B cell (primary cell): ENCODE data around the gene CDC42SE2. TPM values are rescaled to one million over a fixed set of nuclear protein-coding genes. Genes with fewer than 3 reads are reported as not detected.

Source experiments
- ATAC-seq: fragments of 200-7000 bp; cut with Tn5 transposase; one replicate; pipeline ENCODE4 v1.10.0; 2021; ENCODE audit warnings: low read depth, mild to moderate bottlenecking, moderate number of reproducible peaks, moderate library complexity
- CTCF ChIA-PET: fragments of 350-600 bp; sonication (Branson Sonifier 250); formaldehyde crosslinking; loops from one replicate; lab custom pipeline; 2021; ENCODE audit warnings: antibody characterized with exemption, inconsistent platforms; lab: Charles Lee
- POLR2A ChIA-PET: fragments of 350-600 bp; sonication (Branson Sonifier 250); formaldehyde crosslinking; loops from one replicate; lab custom pipeline; 2021; ENCODE audit warnings: antibody characterized with exemption; lab: Charles Lee
- DNase-seq: peaks from one replicate; pipeline ENCODE4 v3.0.0; 2013
- H2AFZ ChIP-seq: 2 replicates; pipeline ENCODE4 v1.6.1; 2012; ENCODE audit warnings: mild to moderate bottlenecking, low read depth, low read length; ENCODE audit not compliant: insufficient read depth, poor library complexity, severe bottlenecking
- H3K27ac ChIP-seq, 2 donors: 1 replicate in 1 of 2; 2 replicates in 1 of 2; pipeline ENCODE4 v1.5.1; 2012 to 2013; ENCODE audit warnings: low read length in 2 of 2, mild to moderate bottlenecking in 2 of 2, moderate library complexity in 1 of 2
- H3K27me3 ChIP-seq, 4 experiments: fragments of 200-600 bp in 1 of 4; sonication (generic) in 1 of 4; replicated peaks in 1 of 4; 1 replicate in 2 of 4; 2 replicates in 2 of 4; pipeline versions ENCODE4 v1.6.1 to v1.7.0; 2013 to 2016; ENCODE audit warnings: low read length in 3 of 4, mild to moderate bottlenecking in 2 of 4, mixed read lengths in 1 of 4, moderate library complexity in 1 of 4; ENCODE audit not compliant: insufficient read depth in 4 of 4, control insufficient read depth in 3 of 4; ENCODE audit errors: control extremely low read depth in 1 of 4
- H3K36me3 ChIP-seq, 2 experiments: replicated peaks in 1 of 2; 1 replicate in 1 of 2; 2 replicates in 1 of 2; pipeline versions ENCODE4 v1.6.1 to v1.7.1; 2013; ENCODE audit warnings: low read length in 1 of 2; ENCODE audit not compliant: insufficient read depth in 2 of 2, control insufficient read depth in 1 of 2; ENCODE audit errors: control extremely low read depth in 1 of 2, extremely low read depth in 1 of 2
- H3K4me1 ChIP-seq, 2 donors: fragments of 200-600 bp in 1 of 2; sonication (generic) in 1 of 2; 1 replicate in 1 of 2; 2 replicates in 1 of 2; pipeline versions ENCODE4 v1.5.1 to v1.6.1; 2013 to 2017; ENCODE audit warnings: low read length in 2 of 2; ENCODE audit not compliant: control insufficient read depth in 2 of 2, insufficient read depth in 2 of 2
- H3K4me2 ChIP-seq: replicated peaks from 2 replicates; pipeline ENCODE3; 2012; ENCODE audit warnings: mild to moderate bottlenecking, low read depth, low read length; ENCODE audit not compliant: poor library complexity, severe bottlenecking
- H3K4me3 ChIP-seq, 5 experiments: fragments of 200-600 bp in 1 of 5; sonication (generic) in 1 of 5; 1 replicate in 3 of 5; 2 replicates in 2 of 5; pipeline versions ENCODE4 v1.5.1 to v1.7.0; 2011 to 2016; ENCODE audit warnings: low read length in 4 of 5, mild to moderate bottlenecking in 4 of 5, low read depth in 2 of 5, control low read depth in 1 of 5, moderate library complexity in 1 of 5; ENCODE audit not compliant: insufficient read depth in 1 of 5; ENCODE audit errors: control extremely low read depth in 1 of 5, extremely low read depth in 1 of 5
- H3K79me2 ChIP-seq: fragments of 200-600 bp; sonication (generic); one replicate; pipeline ENCODE4 v1.6.0; 2016; ENCODE audit warnings: low read length; ENCODE audit not compliant: control insufficient read depth, insufficient read depth
- H3K9ac ChIP-seq: fragments of 200-600 bp; sonication (generic); 2 replicates; pipeline ENCODE4 v1.6.1; 2017; ENCODE audit warnings: mild to moderate bottlenecking, low read length, moderate library complexity
- H3K9me3 ChIP-seq, 3 donors: one replicate each; pipeline versions ENCODE4 v1.6.1 to v1.7.1; 2013; ENCODE audit warnings: low read length in 2 of 3; ENCODE audit not compliant: control insufficient read depth in 2 of 3, insufficient read depth in 1 of 3; ENCODE audit errors: control extremely low read depth in 1 of 3
- H4K20me1 ChIP-seq: 2 replicates; pipeline ENCODE4 v1.6.0; 2012; ENCODE audit warnings: mild to moderate bottlenecking, low read length; ENCODE audit not compliant: insufficient read depth, control insufficient read depth, poor library complexity, severe bottlenecking
- H3K27ac Mint-ChIP-seq: one replicate; pipeline ENCODE4 v1.8.0; 2021; ENCODE audit warnings: mixed read lengths
- H3K27me3 Mint-ChIP-seq: one replicate; pipeline ENCODE4 v1.8.0; 2021; ENCODE audit warnings: mixed read lengths
- H3K4me1 Mint-ChIP-seq: one replicate; pipeline ENCODE4 v1.8.0; 2021; ENCODE audit warnings: mixed read lengths
- H3K4me3 Mint-ChIP-seq: one replicate; pipeline ENCODE4 v1.8.0; 2021; ENCODE audit warnings: mixed read lengths
- H3K9me3 Mint-ChIP-seq: one replicate; pipeline ENCODE4 v1.8.0; 2022; ENCODE audit warnings: mixed read lengths; ENCODE audit not compliant: insufficient read depth
- CTCF ChIP-seq: fragments of 200-600 bp; IDR thresholded peaks from one replicate; pipeline ENCODE4 v1.8.0; 2022; ENCODE audit warnings: antibody characterized with exemption, mild to moderate bottlenecking
- EZH2 ChIP-seq: IDR thresholded peaks from 2 replicates; pipeline ENCODE4 v1.6.1; 2012; ENCODE audit warnings: borderline replicate concordance, low read depth, mild to moderate bottlenecking, moderate library complexity, low read length; ENCODE audit not compliant: insufficient read depth, poor library complexity, severe bottlenecking
- WGBS: methylation state at CpG from one replicate; pipeline ENCODE4 v1.1.5; 2013; ENCODE audit warnings: missing lambda C conversion rate; ENCODE audit not compliant: insufficient coverage; 5-methylcytosine and 5-hydroxymethylcytosine counted together
- intact Hi-C: fragments of 100-400 bp; cut with micrococcal nuclease; formaldehyde crosslinking; loops from one replicate; pipeline ENCODE4 v1.10.0; 2022
- polyA plus RNA-seq: library from polyadenylated mRNA; depleted of rRNA; stranded (reverse); fragments of >200 nt; gene quantifications from 2 replicates; pipeline ENCODE4 v1.2.3, GENCODE V29; 2012
- total RNA-seq, 2 donors: library from RNA; stranded (reverse); fragments of 120-200 nt in 1 of 2; gene quantifications; 1 replicate in 1 of 2; 2 replicates in 1 of 2; pipeline versions ENCODE4 v1.2.3 to v1.2.4, GENCODE V29; 2013 to 2022

Gene CDC42SE2
- total and polyA plus RNA-seq, 2 donors (not counting 1 experiment from before 2014, with no cell fraction given), result 42.5 to 161 TPM

GRCh38 chr5:131324303-131324702 is 60.5 kb downstream of the CDC42SE2 start:
- H3K79me2 ChIP-seq, result peaks cover 99% of the 10 kb centered on the region
- H3K9me3 Mint-ChIP-seq, result no peaks in the 10 kb centered on the region
- WGBS, result no CpG with 5 or more reads among the region's 1 CpG
- peaks cover 45% of the 10 kb centered on the region for H4K20me1 ChIP-seq
- no peaks in the 10 kb centered on the region for H3K27me3 ChIP-seq
- H3K9ac ChIP-seq, result no peak overlapping the region
- H3K4me3 ChIP-seq, result no peak overlapping the region
- H3K4me1 Mint-ChIP-seq, result peaks cover 60% of the 10 kb centered on the region
- DNase-seq (no peak), ATAC-seq (no peak)
- no peak overlapping the region for H2AFZ ChIP-seq
- POLR2A ChIA-PET, result interaction anchor here (0.6 kb wide), 1 partner anchor 50 kb away, joined by 4 read pairs; no protein-coding TSS in a partner anchor
- intact Hi-C loops, result loop anchor here (5.0 kb wide), 2 partner anchors 37 to 57 kb away; no protein-coding TSS in a partner anchor
- CTCF ChIA-PET, result interaction anchor here (1.6 kb wide), 1 partner anchor 58 kb away, joined by 5 read pairs; no protein-coding TSS in a partner anchor
- H3K4me1 ChIP-seq, result peaks cover 14 to 36% of the 10 kb centered on the region in 2 donors
- no peak overlapping the region for H3K27ac Mint-ChIP-seq
- H3K9me3 ChIP-seq, result peaks cover 0 to 7% (median 0%) of the 10 kb centered on the region in 3 donors
- TF ChIP-seq EZH2, result no peak
- TF ChIP-seq CTCF, result no peak
- H3K4me2 ChIP-seq, result no peak overlapping the region
- no peaks in the 10 kb centered on the region for H3K27me3 Mint-ChIP-seq
- H3K4me3 Mint-ChIP-seq, result no peak overlapping the region
- peaks cover 2 to 11% of the 10 kb centered on the region in 2 experiments for H3K36me3 ChIP-seq
- H3K27ac ChIP-seq, result peak overlapping the region in 1 of 2 donors; percentile 26

GRCh38 chr5:131328536-131329285 is 64.9 kb downstream of the CDC42SE2 start:
- Mint-ChIP-seq H3K9me3 (no peaks in the 10 kb centered on the region), H3K27ac (peak overlapping the region; percentile 63), H3K4me1 (peaks cover 58% of the 10 kb centered on the region), H3K27me3 (no peaks in the 10 kb centered on the region), H3K4me3 (no peak overlapping the region)
- Histone ChIP-seq H3K4me1 (peaks cover 7 to 27% of the 10 kb centered on the region in 2 donors), H3K79me2 (peaks cover 87% of the 10 kb centered on the region), H2AFZ (no peak overlapping the region), H4K20me1 (peaks cover 42% of the 10 kb centered on the region), H3K9ac (no peak overlapping the region), H3K27me3 (no peaks in the 10 kb centered on the region), H3K4me2 (peak overlapping the region; percentile 7), H3K36me3 (peaks cover 2 to 8% of the 10 kb centered on the region in 2 experiments), H3K4me3 (no peak overlapping the region), H3K9me3 (no peaks in the 10 kb centered on the region), H3K27ac (peak overlapping the region in 1 of 2 donors; percentile 63)
- WGBS, result 81% methylated on average over 2 of the region's 3 CpGs
- ATAC-seq (no peak), DNase-seq (no peak)
- intact Hi-C loops, result loop anchor here (5.0 kb wide), 1 partner anchor 44 kb away; no protein-coding TSS in a partner anchor
- CTCF ChIA-PET, result interaction anchor here (0.5 to 1.7 kb wide), 2 partner anchors 54 to 158 kb away, joined by 3 to 8 read pairs; no protein-coding TSS in a partner anchor
- TF ChIP-seq CTCF (no peak), EZH2 (no peak)
- POLR2A ChIA-PET, result no interaction called here
